Neuron (in vitro differentiated cells): ENCODE data around the gene CLEC3B.

Experiments used
- H2AFZ ChIP-seq: one replicate; pipeline ENCODE4 v1.6.1; 2013; ENCODE audit warnings: low read depth, mild to moderate bottlenecking, inconsistent platforms, low read length, moderate library complexity
- H3K27me3 ChIP-seq: one replicate; pipeline ENCODE4 v1.6.1; 2013; ENCODE audit warnings: low read length; ENCODE audit not compliant: insufficient read depth
- H3K36me3 ChIP-seq: one replicate; pipeline ENCODE4 v1.6.1; 2013; ENCODE audit warnings: low read length; ENCODE audit not compliant: insufficient read depth
- H3K4me1 ChIP-seq: one replicate; pipeline ENCODE4 v1.6.1; 2013; ENCODE audit warnings: low read length; ENCODE audit not compliant: insufficient read depth
- H3K4me3 ChIP-seq: 2 replicates; pipeline ENCODE4 v1.5.1; 2013; ENCODE audit warnings: mild to moderate bottlenecking, low read length, moderate library complexity
- H3K9me3 ChIP-seq: one replicate; pipeline ENCODE4 v1.6.1; 2013; ENCODE audit warnings: low read length

Gene CLEC3B

DNA sequence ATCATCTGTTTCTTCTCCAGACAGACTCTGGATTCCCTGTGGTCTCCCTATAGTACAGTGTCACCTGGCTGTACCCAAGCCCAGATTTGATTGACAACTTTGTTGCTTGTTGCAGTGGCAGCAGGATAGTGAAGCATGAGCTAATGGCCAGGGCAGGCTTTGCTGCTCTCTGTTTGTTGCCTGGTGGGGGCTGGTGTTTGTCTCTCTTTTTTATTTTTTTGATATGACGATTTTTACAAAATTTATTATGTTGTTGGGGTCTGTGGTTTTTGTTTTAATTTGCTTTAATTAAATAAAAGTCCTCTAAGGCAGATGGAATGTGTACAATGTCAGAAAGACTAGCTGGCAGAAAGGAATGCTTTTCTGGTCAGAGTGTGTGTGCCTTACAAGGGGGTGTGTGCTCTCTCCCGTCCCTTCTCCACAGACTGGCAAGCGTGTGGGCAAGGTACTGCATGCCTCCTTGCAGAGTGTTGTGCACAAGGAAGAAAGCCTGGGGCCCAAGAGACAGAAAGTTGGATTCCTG is 15.2 kb upstream of the CLEC3B start:
- Histone ChIP-seq H3K9me3 (peaks cover 2% of the 10 kb centered on the region), H3K4me1 (no peaks in the 10 kb centered on the region), H3K27me3 (no peaks in the 10 kb centered on the region), H2AFZ (no peak overlapping the region), H3K4me3 (no peak overlapping the region), H3K36me3 (peaks cover 53% of the 10 kb centered on the region)

DNA sequence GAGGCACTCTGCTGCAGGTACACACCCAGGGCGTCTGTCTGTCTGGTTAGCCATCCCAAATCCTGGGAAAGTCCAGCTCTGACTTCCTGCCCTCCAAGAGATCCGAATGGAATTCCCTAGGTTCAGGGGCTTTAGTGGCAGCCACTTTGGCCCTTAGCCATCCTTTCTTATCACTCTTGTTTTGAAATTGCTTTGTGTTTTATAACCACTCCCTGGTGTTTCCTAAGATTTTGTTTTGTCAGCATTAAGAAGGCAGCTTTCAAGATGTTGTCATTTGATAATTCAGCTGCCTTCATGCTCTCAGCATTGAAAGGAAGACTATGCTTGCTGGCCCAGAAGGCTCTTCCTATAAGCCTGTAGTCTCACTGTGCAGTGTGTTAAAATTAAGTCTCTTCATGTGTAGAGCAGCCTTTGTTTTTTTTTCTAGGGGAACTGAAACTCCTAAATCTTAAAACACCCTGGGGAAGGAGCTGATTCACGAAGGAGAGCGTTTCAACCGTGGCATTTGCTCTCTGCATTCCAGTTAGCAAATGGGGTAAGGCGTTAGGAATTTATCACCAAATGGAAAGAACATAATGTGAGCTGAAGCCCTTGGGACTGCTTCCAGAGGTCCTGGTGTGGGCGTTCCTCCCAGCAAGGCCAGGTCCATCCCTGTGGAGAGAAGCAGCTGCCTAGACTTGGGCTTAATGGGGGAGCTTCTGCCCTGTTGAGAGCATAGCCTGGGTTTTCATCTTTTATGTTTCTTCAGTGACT is 14.2 kb upstream of the CLEC3B start:
- Histone ChIP-seq H3K27me3 (no peaks in the 10 kb centered on the region), H3K4me1 (no peaks in the 10 kb centered on the region), H3K9me3 (peaks cover under 1% of the 10 kb centered on the region), H3K4me3 (no peak overlapping the region), H2AFZ (no peak overlapping the region), H3K36me3 (peaks cover 50% of the 10 kb centered on the region)

- peaks cover 44% of the 10 kb centered on the region for H3K36me3 ChIP-seq
Observed at GRCh38 chr3:45012577-45012976, 13.5 kb upstream of the CLEC3B start.

GRCh38 chr3:45016916-45017315 is 9.2 kb upstream of the CLEC3B start:
- H3K27me3 ChIP-seq = no peaks in the 10 kb centered on the region
- peaks cover 29% of the 10 kb centered on the region for H3K36me3 ChIP-seq
- no peaks in the 10 kb centered on the region for H3K4me1 ChIP-seq
- H3K4me3 ChIP-seq = no peak overlapping the region
- H3K9me3 ChIP-seq = no peaks in the 10 kb centered on the region
- no peak overlapping the region for H2AFZ ChIP-seq

More at GRCh38 chr3:45012577-45012976, 13.5 kb upstream of the CLEC3B start:
- H2AFZ ChIP-seq = no peak overlapping the region
- no peak overlapping the region for H3K4me3 ChIP-seq
- H3K4me1 ChIP-seq = no peaks in the 10 kb centered on the region
- H3K9me3 ChIP-seq = no peaks in the 10 kb centered on the region
- no peaks in the 10 kb centered on the region for H3K27me3 ChIP-seq

DNA sequence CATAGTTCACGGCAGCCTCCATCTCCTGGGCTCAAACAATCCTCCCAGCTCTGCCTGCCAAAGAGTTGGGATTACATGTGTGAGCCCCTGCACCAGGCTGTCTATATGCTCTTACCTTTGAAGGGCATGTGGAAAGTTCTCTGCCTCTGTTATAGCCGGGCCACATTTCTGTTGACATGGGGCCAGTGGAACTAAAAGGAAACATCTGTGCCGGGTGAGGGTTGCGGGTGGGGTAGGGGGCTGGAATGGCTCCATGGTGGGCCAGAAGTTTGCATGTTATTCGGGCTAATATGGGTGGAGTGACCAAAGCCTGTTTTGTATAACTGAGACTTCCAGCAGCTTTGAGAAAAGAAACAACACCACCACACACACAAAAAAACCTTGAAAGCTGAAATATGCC is 8.3 kb upstream of the CLEC3B start:
- no peaks in the 10 kb centered on the region for H3K4me1 ChIP-seq
- no peaks in the 10 kb centered on the region for H3K9me3 ChIP-seq
- no peaks in the 10 kb centered on the region for H3K27me3 ChIP-seq
- H2AFZ ChIP-seq = no peak overlapping the region
- no peak overlapping the region for H3K4me3 ChIP-seq
- H3K36me3 ChIP-seq = peaks cover 20% of the 10 kb centered on the region

DNA sequence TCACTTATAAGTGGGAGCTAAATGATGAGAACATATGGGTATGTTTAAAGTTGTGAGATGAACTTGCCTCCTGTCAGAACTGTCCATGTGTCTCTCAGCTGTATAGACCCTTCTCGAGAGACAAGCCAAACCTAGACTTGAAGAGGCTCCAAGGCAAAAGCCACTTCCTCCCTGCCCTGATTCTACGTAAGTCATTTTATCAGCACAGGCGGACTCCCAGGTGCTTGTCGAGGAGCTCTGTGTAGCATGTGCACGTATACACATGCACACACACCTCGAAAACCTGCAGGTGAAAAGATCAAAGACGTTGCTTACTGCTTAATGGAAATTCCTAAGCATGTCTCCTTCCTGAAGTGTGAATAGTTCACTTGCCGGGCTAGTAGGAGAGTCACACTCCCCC is 5.6 kb upstream of the CLEC3B start:
- Histone ChIP-seq H3K4me1 (no peaks in the 10 kb centered on the region), H2AFZ (no peak overlapping the region)

DNA sequence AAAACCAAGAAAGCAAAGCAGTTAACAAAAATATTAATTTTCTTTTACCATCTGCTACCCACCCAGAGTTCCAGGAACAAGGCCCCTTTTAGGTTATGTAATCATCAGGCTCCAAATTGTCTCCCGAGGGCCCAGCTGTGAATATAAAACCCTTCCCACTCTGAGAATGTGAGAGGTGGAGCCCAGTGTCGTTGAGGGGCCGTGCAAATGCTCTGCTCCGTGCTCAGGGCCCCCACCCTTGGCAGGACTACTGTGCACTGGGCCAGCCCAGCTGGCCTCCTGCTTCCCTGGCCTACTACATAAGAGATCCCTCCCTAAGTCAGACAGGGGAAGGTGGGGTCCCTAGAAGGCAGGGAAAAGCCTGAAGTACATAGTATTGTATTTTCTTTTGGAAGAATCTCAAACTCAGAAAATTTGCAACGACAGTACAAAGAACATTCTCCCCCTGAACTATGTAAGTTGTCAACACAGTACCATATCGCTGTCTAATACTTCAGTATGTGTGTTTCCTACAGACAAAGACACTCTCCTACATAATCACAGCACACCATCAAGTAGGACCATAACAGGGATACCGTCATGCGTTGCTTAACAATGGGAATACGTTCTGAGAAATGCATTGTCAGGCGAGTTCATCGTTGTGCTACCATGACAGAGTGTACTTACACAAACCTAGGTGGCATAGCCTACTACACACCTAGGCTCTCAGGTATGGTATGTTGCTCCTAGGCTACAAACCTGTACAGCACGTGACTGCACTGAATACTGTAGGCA is 4.4 kb upstream of the CLEC3B start:
- no peaks in the 10 kb centered on the region for H3K9me3 ChIP-seq
- H3K36me3 ChIP-seq = no peaks in the 10 kb centered on the region
- no peaks in the 10 kb centered on the region for H3K27me3 ChIP-seq
- H3K4me3 ChIP-seq = no peak overlapping the region
- peaks cover 2% of the 10 kb centered on the region for H3K4me1 ChIP-seq
- H2AFZ ChIP-seq = no peak overlapping the region

More for the DNA sequence above, 5.6 kb upstream of the CLEC3B start:
- Histone ChIP-seq H3K4me3 (no peak overlapping the region), H3K27me3 (no peaks in the 10 kb centered on the region), H3K36me3 (peaks cover 3% of the 10 kb centered on the region), H3K9me3 (no peaks in the 10 kb centered on the region)

DNA sequence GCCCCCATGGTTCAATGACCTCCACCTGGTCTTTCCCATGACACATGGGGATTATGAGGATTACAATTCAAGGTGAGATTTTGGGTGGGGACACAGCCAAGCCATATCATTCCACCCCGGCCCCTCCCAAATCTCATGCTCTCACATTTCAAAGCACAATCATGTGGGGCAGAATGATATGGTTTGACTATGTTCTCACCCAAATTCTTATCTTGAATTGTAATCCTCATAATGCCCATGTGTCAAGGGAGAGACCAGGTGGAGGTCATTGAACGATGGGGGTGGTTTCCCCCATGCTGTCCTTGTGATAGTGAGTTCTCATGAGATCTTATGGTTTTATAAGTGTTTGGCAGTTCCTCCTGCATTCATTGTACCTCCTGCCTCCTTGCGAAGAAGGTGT is 2.4 kb upstream of the CLEC3B start:
- no peak overlapping the region for H2AFZ ChIP-seq
- H3K4me3 ChIP-seq = no peak overlapping the region
- H3K36me3 ChIP-seq = no peaks in the 10 kb centered on the region
- no peaks in the 10 kb centered on the region for H3K27me3 ChIP-seq
- no peaks in the 10 kb centered on the region for H3K9me3 ChIP-seq
- peaks cover 15% of the 10 kb centered on the region for H3K4me1 ChIP-seq

DNA sequence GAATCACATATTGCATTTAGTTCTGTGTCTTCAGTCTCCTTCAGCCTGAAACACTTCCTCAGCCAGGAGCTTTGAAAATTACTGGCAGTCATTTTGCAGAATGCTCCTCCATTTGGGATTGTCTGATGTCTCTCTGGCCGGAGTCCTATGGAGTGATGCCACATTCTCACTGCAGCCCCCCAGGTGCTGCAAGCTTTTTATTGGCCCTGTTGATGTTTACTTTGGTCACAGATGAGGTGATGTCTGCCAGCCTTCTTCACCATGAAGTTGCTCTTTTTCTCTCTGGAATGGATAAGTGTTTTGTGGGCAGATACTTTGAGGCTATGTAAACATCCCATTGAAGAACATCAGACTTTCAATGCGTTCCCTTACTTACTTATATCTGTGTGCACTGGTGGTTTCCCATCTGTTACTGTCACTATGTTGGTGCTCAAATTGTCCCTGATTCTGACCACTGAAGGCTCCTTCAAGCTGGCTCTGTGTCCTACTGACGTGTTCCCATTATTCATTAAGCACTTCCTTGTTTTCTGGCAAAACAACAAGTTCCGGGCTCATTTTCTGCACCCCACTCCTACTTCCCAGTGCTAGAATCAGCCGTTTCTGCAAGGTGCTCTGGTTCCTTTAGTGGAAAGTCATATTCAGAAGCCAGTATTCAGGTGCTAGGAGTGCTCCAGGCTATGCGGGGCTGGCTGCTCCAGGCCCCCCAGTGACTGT is 1.4 kb upstream of the CLEC3B start:
- no peaks in the 10 kb centered on the region for H3K9me3 ChIP-seq
- no peak overlapping the region for H3K4me3 ChIP-seq
- no peak overlapping the region for H2AFZ ChIP-seq
- peaks cover 15% of the 10 kb centered on the region for H3K4me1 ChIP-seq
- H3K36me3 ChIP-seq = no peaks in the 10 kb centered on the region
- no peaks in the 10 kb centered on the region for H3K27me3 ChIP-seq

DNA sequence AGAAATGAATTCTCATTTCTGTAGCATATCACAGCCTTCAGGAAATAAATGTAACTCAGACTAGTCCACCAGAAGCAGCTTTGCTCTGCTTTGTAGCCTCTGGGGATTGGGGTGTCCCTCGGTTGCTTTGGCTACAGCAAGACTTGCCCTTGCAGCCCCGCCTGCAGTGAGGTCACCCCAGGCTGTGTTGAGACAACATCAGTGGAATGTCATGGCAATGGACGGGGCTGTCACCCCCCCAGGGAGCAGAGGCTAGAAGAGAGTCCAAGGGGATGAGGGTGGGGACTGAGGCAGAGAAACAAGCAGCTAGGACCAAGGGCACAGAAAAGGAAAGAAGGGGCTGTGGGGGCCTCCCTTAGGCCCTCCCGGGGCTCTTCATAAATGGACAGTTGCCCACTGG is 854 bp downstream of the CLEC3B start:
- no peaks in the 10 kb centered on the region for H3K36me3 ChIP-seq
- H3K4me1 ChIP-seq = peaks cover 15% of the 10 kb centered on the region
- H2AFZ ChIP-seq = no peak overlapping the region

DNA sequence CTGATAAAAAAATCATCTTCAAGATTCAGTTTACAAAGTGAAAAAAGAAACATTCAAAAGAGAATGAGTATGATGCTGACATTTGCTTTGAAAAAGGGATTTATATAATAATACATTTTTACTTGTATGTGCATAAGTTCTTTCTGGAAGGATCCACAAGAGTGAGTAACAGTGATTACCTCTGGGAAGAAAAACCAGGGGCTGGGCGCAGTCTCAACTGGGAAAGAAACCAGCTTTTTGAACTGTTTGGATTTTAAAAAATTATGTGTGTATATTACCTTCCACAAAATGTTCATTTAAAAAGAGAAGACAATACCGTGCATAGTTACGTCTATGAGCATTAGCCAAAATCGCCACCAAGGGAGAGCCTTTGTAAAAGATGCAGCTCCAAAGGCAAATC is 1.3 kb downstream of the CLEC3B start:
- Histone ChIP-seq H2AFZ (no peak overlapping the region), H3K36me3 (no peaks in the 10 kb centered on the region), H3K4me3 (no peak overlapping the region), H3K9me3 (no peaks in the 10 kb centered on the region), H3K27me3 (no peaks in the 10 kb centered on the region), H3K4me1 (peaks cover 15% of the 10 kb centered on the region)

More for the DNA sequence above, 854 bp downstream of the CLEC3B start:
- no peaks in the 10 kb centered on the region for H3K9me3 ChIP-seq
- no peaks in the 10 kb centered on the region for H3K27me3 ChIP-seq
- no peak overlapping the region for H3K4me3 ChIP-seq

- Histone ChIP-seq H3K36me3 (no peaks in the 10 kb centered on the region), H3K4me1 (peaks cover 15% of the 10 kb centered on the region), H3K9me3 (no peaks in the 10 kb centered on the region), H3K4me3 (no peak overlapping the region), H3K27me3 (peaks cover 3% of the 10 kb centered on the region), H2AFZ (no peak overlapping the region)
Observed at GRCh38 chr3:45029216-45029615, 3.1 kb downstream of the CLEC3B start.

GRCh38 chr3:45029661-45030060 is 3.6 kb downstream of the CLEC3B start:
- Histone ChIP-seq H3K4me3 (no peak overlapping the region), H3K4me1 (peaks cover 15% of the 10 kb centered on the region), H3K27me3 (peaks cover 3% of the 10 kb centered on the region), H3K9me3 (no peaks in the 10 kb centered on the region), H2AFZ (no peak overlapping the region), H3K36me3 (no peaks in the 10 kb centered on the region)
